A673 (cell line): ENCODE results near the gene CPE. TPM values are rescaled to one million over a fixed set of nuclear protein-coding genes. Genes with fewer than 3 reads are reported as not detected.
"Not testable (repeated sequence)": the region's sequence is repeated elsewhere in the genome, so short reads cannot be mapped to it uniquely, and the experiment has no call there.

Source experiments
- BruUV-seq: library from RNA; stranded (reverse); fragments of 400-500 nt; replicated peaks from 2 replicates; lab custom pipeline; 2021; lab: Mats Ljungman, UMichigan
- CTCF ChIA-PET: fragments of 300-600 bp; sonication (Branson Sonifier 250); formaldehyde crosslinking; loops from one replicate; lab custom pipeline; 2022; ENCODE audit warnings: antibody characterized with exemption; lab: Charles Lee
- POLR2A ChIA-PET: fragments of 300-600 bp; sonication (Branson Sonifier 250); formaldehyde crosslinking; loops from one replicate; lab custom pipeline; 2022; ENCODE audit warnings: antibody characterized with exemption; ENCODE audit not compliant: low non-redundant PET; lab: Charles Lee
- DNase-seq: peaks from one replicate; pipeline ENCODE4 v3.0.0-alpha.2; 2015; ENCODE audit warnings: low spot score
- H3K27ac ChIP-seq: fragments of 200-600 bp; sonication (generic); 2 replicates; pipeline ENCODE4 v1.5.1; 2016; ENCODE audit warnings: mixed run types, low read depth, mild to moderate bottlenecking, mixed read lengths, antibody characterized with exemption, low read length; ENCODE audit not compliant: poor library complexity, severe bottlenecking
- H3K27me3 ChIP-seq: fragments of 200-600 bp; sonication (generic); replicated peaks from 2 replicates; pipeline ENCODE4 v1.6.1; 2017; ENCODE audit warnings: mixed run types, low read depth, mild to moderate bottlenecking, mixed read lengths, antibody characterized with exemption, low read length; ENCODE audit not compliant: insufficient read depth, poor library complexity
- H3K36me3 ChIP-seq: fragments of 200-600 bp; sonication (generic); 2 replicates; pipeline ENCODE4 v1.6.1; 2016; ENCODE audit warnings: mixed run types, mild to moderate bottlenecking, mixed read lengths, antibody characterized with exemption, low read length; ENCODE audit not compliant: insufficient read depth, poor library complexity, severe bottlenecking
- H3K4me1 ChIP-seq: fragments of 200-600 bp; sonication (generic); 2 replicates; pipeline ENCODE4 v1.6.1; 2017; ENCODE audit warnings: mixed run types, mild to moderate bottlenecking, mixed read lengths, antibody characterized with exemption, low read length; ENCODE audit not compliant: insufficient read depth, poor library complexity, severe bottlenecking
- H3K4me3 ChIP-seq: fragments of 200-600 bp; sonication (generic); 2 replicates; pipeline ENCODE4 v1.5.1; 2016; ENCODE audit warnings: low read depth, mixed run types, mild to moderate bottlenecking, mixed read lengths, low read length; ENCODE audit not compliant: poor library complexity, severe bottlenecking
- H3K9me3 ChIP-seq: fragments of 200-600 bp; sonication (generic); 2 replicates; pipeline ENCODE4 v1.6.1; 2016; ENCODE audit warnings: mixed run types, low read depth, mild to moderate bottlenecking, mixed read lengths, antibody characterized with exemption, low read length; ENCODE audit not compliant: poor library complexity, severe bottlenecking
- CTCF ChIP-seq: fragments of 300-800, 200-600 bp; sonication (generic); conservative IDR thresholded peaks from 2 replicates; pipeline ENCODE4 v1.5.1; 2017; ENCODE audit warnings: low read depth, mild to moderate bottlenecking, antibody characterized with exemption, low read length, moderate library complexity, mixed read lengths
- EZH2 ChIP-seq: fragments of 200-600 bp; sonication (generic); IDR thresholded peaks from 2 replicates; pipeline ENCODE4 v1.6.1; 2017; ENCODE audit warnings: borderline replicate concordance, low read depth, mild to moderate bottlenecking, mixed read lengths, antibody characterized with exemption, low read length; ENCODE audit not compliant: poor library complexity, severe bottlenecking
- intact Hi-C: fragments of 100-400 bp; cut with micrococcal nuclease; formaldehyde crosslinking; loops from one replicate; pipeline ENCODE4 v1.10.0; 2022; ENCODE audit not compliant: unreplicated experiment
- total RNA-seq: library from RNA; stranded (reverse); gene quantifications from 2 replicates; pipeline ENCODE4 v1.2.3, GENCODE V29; 2021

CPE gene
- total RNA-seq, 1 experiment from 2014 or later, result 27.2 TPM

- POLR2A ChIA-PET, result no interaction called here
- no peak for DNase-seq
- CTCF ChIA-PET, result no interaction called here
- Histone ChIP-seq H3K9me3 (no peaks in the 10 kb centered on the region), H3K4me1 (peaks cover 42% of the 10 kb centered on the region), H3K27me3 (no peaks in the 10 kb centered on the region), H3K4me3 (no peak overlapping the region), H3K27ac (no peak overlapping the region), H3K36me3 (peaks cover 99% of the 10 kb centered on the region)
- TF ChIP-seq EZH2, result no peak
- TF ChIP-seq CTCF, result no peak
- BruUV-seq, result no TSS peak
- intact Hi-C loops, result no loop called here
Observed at GRCh38 chr4:165335163-165335703, 43.6 kb upstream of the CPE start.

GRCh38 chr4:165336743-165337142, 42.1 kb upstream of the CPE start:
- Histone ChIP-seq H3K27me3 (no peaks in the 10 kb centered on the region), H3K4me3 (no peak overlapping the region), H3K27ac (no peak overlapping the region), H3K36me3 (peaks cover 100% of the 10 kb centered on the region), H3K4me1 (peaks cover 35% of the 10 kb centered on the region), H3K9me3 (no peaks in the 10 kb centered on the region)
- intact Hi-C loops, result no loop called here
- TF ChIP-seq CTCF (no peak), EZH2 (no peak)
- DNase-seq, result no peak
- ChIA-PET POLR2A (no interaction called here), CTCF (no interaction called here)
- BruUV-seq, result no TSS peak

- H3K27ac ChIP-seq, CTCF ChIA-PET, H3K27me3 ChIP-seq, H3K9me3 ChIP-seq, H3K4me1 ChIP-seq, H3K4me3 ChIP-seq, DNase-seq, BruUV-seq: not testable (repeated sequence)
- intact Hi-C loops, result loop anchor here (2.0 kb wide), 1 partner anchor 212 kb away; no protein-coding TSS in a partner anchor
- POLR2A ChIA-PET, result interaction anchor here (0.7 kb wide), 1 partner anchor 898 kb away, joined by 12 read pairs; no protein-coding TSS in a partner anchor
- peaks cover 67% of the 10 kb centered on the region for H3K36me3 ChIP-seq
Observed at GRCh38 chr4:165342340-165342739, 36.5 kb upstream of the CPE start.
